Endothelial cell (in vitro differentiated cells): Measurements from ENCODE around the gene TAMALIN. TPM values are rescaled to one million over a fixed set of nuclear protein-coding genes. Genes with fewer than 3 reads are reported as not detected.

ENCODE experiments used
- DNase-seq: peaks from one replicate; pipeline ENCODE4 v3.0.0; 2021; ENCODE audit warnings: low spot score
- H3K27ac Mint-ChIP-seq: one replicate; pipeline ENCODE4 v1.8.0; 2021; ENCODE audit warnings: mixed read lengths, inconsistent platforms; ENCODE audit not compliant: unreplicated experiment
- H3K27me3 Mint-ChIP-seq: one replicate; pipeline ENCODE4 v1.8.0; 2021; ENCODE audit warnings: mild to moderate bottlenecking, moderate library complexity, mixed read lengths, inconsistent platforms; ENCODE audit not compliant: unreplicated experiment
- H3K36me3 Mint-ChIP-seq: one replicate; pipeline ENCODE4 v1.8.0; 2021; ENCODE audit warnings: mild to moderate bottlenecking, low read depth, mixed read lengths, inconsistent platforms; ENCODE audit not compliant: unreplicated experiment
- H3K4me1 Mint-ChIP-seq: one replicate; pipeline ENCODE4 v1.8.0; 2021; ENCODE audit warnings: mild to moderate bottlenecking, mixed read lengths, inconsistent platforms; ENCODE audit not compliant: unreplicated experiment
- H3K4me3 Mint-ChIP-seq: one replicate; pipeline ENCODE4 v1.8.0; 2021; ENCODE audit warnings: mild to moderate bottlenecking, mixed read lengths, inconsistent platforms; ENCODE audit not compliant: unreplicated experiment
- H3K9me3 Mint-ChIP-seq: one replicate; pipeline ENCODE4 v1.8.0; 2021; ENCODE audit warnings: mixed read lengths, inconsistent platforms; ENCODE audit not compliant: unreplicated experiment
- CTCF ChIP-seq: fragments of 200-600 bp; sonication (generic); IDR thresholded peaks from one replicate; pipeline ENCODE4 v1.5.0; 2021; ENCODE audit warnings: antibody characterized with exemption; ENCODE audit not compliant: unreplicated experiment
- total RNA-seq: library from RNA; stranded (reverse); fragmentation: NEBNext Ultra II Directional; extraction: Animal tissue kit (Norgen Biotek cat#: 25700); gene quantifications from one replicate; pipeline ENCODE4 v1.2.1, GENCODE V29; 2021; ENCODE audit not compliant: unreplicated experiment

TAMALIN gene
- total RNA-seq, 1 donor from 2014 or later, result 29.7 TPM

GRCh38 chr12:52022841-52023181, 16.1 kb downstream of the TAMALIN start:
- Mint-ChIP-seq H3K27ac (no peak overlapping the region), H3K4me3 (peak overlapping the region; percentile 51), H3K27me3 (peaks cover 3% of the 10 kb centered on the region), H3K4me1 (peaks cover 17% of the 10 kb centered on the region), H3K36me3 (no peaks in the 10 kb centered on the region), H3K9me3 (no peaks in the 10 kb centered on the region)
- TF ChIP-seq CTCF, result no peak
- DNase-seq, result no peak

GRCh38 chr12:52023182-52023975, 16.6 kb downstream of the TAMALIN start:
- peak; percentile 97 for TF ChIP-seq CTCF
- DNase-seq, result peak; percentile 88
- Mint-ChIP-seq H3K36me3 (no peaks in the 10 kb centered on the region), H3K9me3 (no peaks in the 10 kb centered on the region), H3K27ac (no peak overlapping the region), H3K4me1 (peaks cover 17% of the 10 kb centered on the region), H3K4me3 (no peak overlapping the region), H3K27me3 (peaks cover 3% of the 10 kb centered on the region)

GRCh38 chr12:52023976-52024688, 17.4 kb downstream of the TAMALIN start:
- peaks cover 17% of the 10 kb centered on the region for H3K4me1 Mint-ChIP-seq
- no peaks in the 10 kb centered on the region for H3K9me3 Mint-ChIP-seq
- H3K27me3 Mint-ChIP-seq, result peaks cover 3% of the 10 kb centered on the region
- DNase-seq, result no peak
- no peak overlapping the region for H3K27ac Mint-ChIP-seq
- peak overlapping the region; percentile 77 for H3K4me3 Mint-ChIP-seq
- no peaks in the 10 kb centered on the region for H3K36me3 Mint-ChIP-seq
- peak; percentile 33 for TF ChIP-seq CTCF

GRCh38 chr12:52024845-52025230, 18.1 kb downstream of the TAMALIN start:
- H3K27me3 Mint-ChIP-seq, result peaks cover 3% of the 10 kb centered on the region

More at GRCh38 chr12:52024845-52025230, 18.1 kb downstream of the TAMALIN start:
- no peak overlapping the region for H3K27ac Mint-ChIP-seq
- no peak for DNase-seq
- H3K36me3 Mint-ChIP-seq, result no peaks in the 10 kb centered on the region
- no peaks in the 10 kb centered on the region for H3K9me3 Mint-ChIP-seq
- no peak overlapping the region for H3K4me3 Mint-ChIP-seq
- TF ChIP-seq CTCF, result no peak
- peaks cover 17% of the 10 kb centered on the region for H3K4me1 Mint-ChIP-seq
